Osteocyte (in vitro differentiated cells): Measurements from ENCODE around the gene FIBP. TPM values are rescaled to one million over a fixed set of nuclear protein-coding genes. Genes with fewer than 3 reads are reported as not detected.

Experiments
- DNase-seq: peaks from one replicate; pipeline ENCODE4 v3.0.0; 2021; ENCODE audit warnings: mixed read lengths; ENCODE audit not compliant: unreplicated experiment; ENCODE audit errors: extremely low spot score
- H3K27ac Mint-ChIP-seq: one replicate; pipeline ENCODE4 v1.8.0; 2021; ENCODE audit warnings: mild to moderate bottlenecking, mixed read lengths; ENCODE audit not compliant: unreplicated experiment
- H3K27me3 Mint-ChIP-seq: one replicate; pipeline ENCODE4 v1.8.0; 2021; ENCODE audit warnings: mixed read lengths; ENCODE audit not compliant: unreplicated experiment
- H3K36me3 Mint-ChIP-seq: one replicate; pipeline ENCODE4 v1.8.0; 2021; ENCODE audit warnings: mixed read lengths; ENCODE audit not compliant: unreplicated experiment
- H3K4me1 Mint-ChIP-seq: one replicate; pipeline ENCODE4 v1.8.0; 2021; ENCODE audit warnings: mixed read lengths; ENCODE audit not compliant: unreplicated experiment
- H3K4me3 Mint-ChIP-seq: one replicate; pipeline ENCODE4 v1.8.0; 2021; ENCODE audit warnings: mild to moderate bottlenecking, moderate library complexity, mixed read lengths; ENCODE audit not compliant: unreplicated experiment
- H3K9me3 Mint-ChIP-seq: one replicate; pipeline ENCODE4 v1.8.0; 2021; ENCODE audit warnings: mixed read lengths; ENCODE audit not compliant: unreplicated experiment
- CTCF ChIP-seq: fragments of 200-600 bp; sonication (generic); IDR thresholded peaks from 2 replicates; pipeline ENCODE4 v1.5.0; 2021; ENCODE audit warnings: antibody characterized with exemption, mild to moderate bottlenecking, moderate library complexity
- long read RNA-seq: library from polyadenylated mRNA; unstranded; transcript quantifications from one replicate; pipeline ENCODE4 v2.0.0, GENCODE V29; 2021
- total RNA-seq: library from RNA; stranded (reverse); gene quantifications from 2 replicates; pipeline ENCODE4 v1.2.1, GENCODE V29; 2021

FIBP gene
- 92.4 and 92.8 TPM in 2 replicates for total RNA-seq
- long read RNA-seq, transcript FIBP-201 (10 exons, 1,261 nt) = minor isoform, 42 of 248 reads
- long read RNA-seq, transcript FIBP-202 (10 exons, 1,248 nt) = major isoform, 181 of 248 reads
- long read RNA-seq, partial matches to known transcripts = 5 of 248 reads
- long read RNA-seq, other reads (novel, unspliced or antisense) = 16 of 248 reads

GRCh38 chr11:65888163-65888814 is at the start of gene FIBP:
FIBP (minus strand) TSS chr11:65888471; CDS start chr11:65888418, 53 bp downstream.
- H3K9me3 Mint-ChIP-seq = no peaks in the 10 kb centered on the region
- H3K36me3 Mint-ChIP-seq = peaks cover 24% of the 10 kb centered on the region
- peak; percentile 99 for DNase-seq
- TF ChIP-seq CTCF = peak; percentile 78
- H3K27ac Mint-ChIP-seq = peak within 1 kb of the TSS; percentile 99
- no peaks in the 10 kb centered on the region for H3K27me3 Mint-ChIP-seq
- peak within 1 kb of the TSS; percentile 98 for H3K4me3 Mint-ChIP-seq
- H3K4me1 Mint-ChIP-seq = peaks cover 58% of the 10 kb centered on the region

GRCh38 chr11:65937766-65938165 is 49.5 kb upstream of the FIBP start:
- Mint-ChIP-seq H3K27me3 (no peaks in the 10 kb centered on the region), H3K9me3 (no peaks in the 10 kb centered on the region), H3K36me3 (no peaks in the 10 kb centered on the region), H3K4me3 (no peak overlapping the region), H3K27ac (no peak overlapping the region), H3K4me1 (peaks cover 6% of the 10 kb centered on the region)
- TF ChIP-seq CTCF = no peak
- no peak for DNase-seq

GRCh38 chr11:65934014-65934413 is 45.7 kb upstream of the FIBP start:
- Mint-ChIP-seq H3K27ac (no peak overlapping the region), H3K9me3 (no peaks in the 10 kb centered on the region), H3K27me3 (no peaks in the 10 kb centered on the region), H3K4me3 (no peak overlapping the region), H3K36me3 (no peaks in the 10 kb centered on the region), H3K4me1 (peaks cover 9% of the 10 kb centered on the region)
- no peak for DNase-seq
- no peak for TF ChIP-seq CTCF

- peaks cover 9% of the 10 kb centered on the region for H3K4me1 Mint-ChIP-seq
- H3K27ac Mint-ChIP-seq = no peak overlapping the region
- no peak for TF ChIP-seq CTCF
- no peak overlapping the region for H3K4me3 Mint-ChIP-seq
- no peaks in the 10 kb centered on the region for H3K27me3 Mint-ChIP-seq
- no peak for DNase-seq
- no peaks in the 10 kb centered on the region for H3K36me3 Mint-ChIP-seq
- no peaks in the 10 kb centered on the region for H3K9me3 Mint-ChIP-seq
Measured at GRCh38 chr11:65932558-65932919, 44.3 kb upstream of the FIBP start.

GRCh38 chr11:65931773-65932557 is 43.7 kb upstream of the FIBP start:
- peaks cover 9% of the 10 kb centered on the region for H3K4me1 Mint-ChIP-seq
- no peak overlapping the region for H3K4me3 Mint-ChIP-seq
- no peaks in the 10 kb centered on the region for H3K9me3 Mint-ChIP-seq
- no peaks in the 10 kb centered on the region for H3K27me3 Mint-ChIP-seq
- H3K36me3 Mint-ChIP-seq = no peaks in the 10 kb centered on the region
- no peak for DNase-seq
- TF ChIP-seq CTCF = peak; percentile 18
- no peak overlapping the region for H3K27ac Mint-ChIP-seq
